Measurements from ENCODE around the gene P3R3URF.

P3R3URF gene

GRCh38 chr1:46204406-46204742 lies 28.1 kb upstream of the P3R3URF start:
- no peak for TF ChIP-seq CTCF (IDR thresholded peaks at IDR 0.05; ENCODE audit: insufficient read depth, low read length)
- TF ChIP-seq GABPA (IDR thresholded peaks at IDR 0.05; ENCODE audit: low read depth) = no peak
- no peak for TF ChIP-seq REST (IDR thresholded peaks at IDR 0.05; ENCODE audit: insufficient replicate concordance, low read depth)
- TF ChIP-seq SPI1 (IDR thresholded peaks at IDR 0.05; ENCODE audit: borderline replicate concordance, low read depth) = no peak
- no peak for TF ChIP-seq POLR2AphosphoS5 (IDR thresholded peaks at IDR 0.05; ENCODE audit: low read depth)
- Histone ChIP-seq H3K4me3 (replicated peaks; ENCODE audit: insufficient read depth, low read length) (no peak overlapping the region), H3K27ac (replicated peaks) (no peak overlapping the region), H3K27me3 (ENCODE audit: insufficient read depth, poor library complexity, severe bottlenecking) (no peaks in the 10 kb centered on the region)
- DNase-seq (ENCODE audit: low read depth in 1 of 2, low spot score in 1 of 2) = no peak

- no peak overlapping the region for H3K27ac ChIP-seq (replicated peaks)
- no peaks in the 10 kb centered on the region for H3K27me3 ChIP-seq (ENCODE audit: insufficient read depth, poor library complexity, severe bottlenecking)
- DNase-seq (ENCODE audit: low read depth in 1 of 2, low spot score in 1 of 2) = no peak
- no peak overlapping the region for H3K4me3 ChIP-seq (replicated peaks; ENCODE audit: insufficient read depth, low read length)
- TF ChIP-seq SPI1 (IDR thresholded peaks at IDR 0.05; ENCODE audit: borderline replicate concordance, low read depth) (no peak), CTCF (IDR thresholded peaks at IDR 0.05; ENCODE audit: insufficient read depth, low read length) (no peak), GABPA (IDR thresholded peaks at IDR 0.05; ENCODE audit: low read depth) (no peak)
These were observed 27.6 kb upstream of the P3R3URF start for GRCh38 chr1:46203738-46204405.

- H3K4me3 ChIP-seq (replicated peaks; ENCODE audit: insufficient read depth, low read length) = no peak overlapping the region
- H3K27me3 ChIP-seq (ENCODE audit: insufficient read depth, poor library complexity, severe bottlenecking) = no peaks in the 10 kb centered on the region
- no peak for TF ChIP-seq REST (IDR thresholded peaks at IDR 0.05; ENCODE audit: insufficient replicate concordance, low read depth)
- no peak for TF ChIP-seq POLR2AphosphoS5 (IDR thresholded peaks at IDR 0.05; ENCODE audit: low read depth)
- TF ChIP-seq GABPA (IDR thresholded peaks at IDR 0.05; ENCODE audit: low read depth) = no peak
- TF ChIP-seq CTCF (IDR thresholded peaks at IDR 0.05; ENCODE audit: insufficient read depth, low read length) = no peak
- TF ChIP-seq SPI1 (IDR thresholded peaks at IDR 0.05; ENCODE audit: borderline replicate concordance, low read depth) = no peak
- H3K27ac ChIP-seq (replicated peaks) = no peak overlapping the region
- DNase-seq (ENCODE audit: low read depth in 1 of 2, low spot score in 1 of 2) = no peak
These were observed 23.0 kb upstream of the P3R3URF start for GRCh38 chr1:46199233-46199749.

Measured in HL-60 (cell line).